H4 (cell line): ENCODE data around the gene ARHGEF4. TPM values are rescaled to one million over a fixed set of nuclear protein-coding genes. Genes with fewer than 3 reads are reported as not detected.

Experiments used
- DNase-seq: peaks from one replicate; pipeline ENCODE4 v3.0.0-alpha.2; 2015; ENCODE audit warnings: low spot score
- total RNA-seq: library from RNA; depleted of rRNA; stranded (reverse); fragments of >200 nt; shearing (Covaris generic); gene quantifications from 2 replicates; pipeline ENCODE4 v1.2.3, GENCODE V29; 2014; rRNA removed

Gene ARHGEF4
- total RNA-seq: 1.2 and 1.4 TPM in 2 replicates

- no peak for DNase-seq
Observed at GRCh38 chr2:130836501-130837174, at the start of gene ARHGEF4. ARHGEF4 (plus strand) TSS chr2:130836914; CDS start chr2:130836954, 40 bp downstream.

- DNase-seq: no peak
Observed at GRCh38 chr2:130787841-130788240, 48.9 kb upstream of the ARHGEF4 start.

GRCh38 chr2:130790312-130790711, 46.4 kb upstream of the ARHGEF4 start:
- DNase-seq: no peak

GRCh38 chr2:130790804-130791616, 45.7 kb upstream of the ARHGEF4 start:
- DNase-seq: no peak

GRCh38 chr2:130791617-130791939, 45.1 kb upstream of the ARHGEF4 start:
- no peak for DNase-seq

GRCh38 chr2:130795431-130795830, 41.3 kb upstream of the ARHGEF4 start:
- DNase-seq: no peak

GRCh38 chr2:130796290-130796689, 40.4 kb upstream of the ARHGEF4 start:
- DNase-seq: no peak

GRCh38 chr2:130797493-130798435, 39.0 kb upstream of the ARHGEF4 start:
- DNase-seq: peak; percentile 76

GRCh38 chr2:130798472-130799218, 38.1 kb upstream of the ARHGEF4 start:
- no peak for DNase-seq

- DNase-seq: no peak
Observed at GRCh38 chr2:130799295-130799694, 37.4 kb upstream of the ARHGEF4 start.

GRCh38 chr2:130805613-130806012, 31.1 kb upstream of the ARHGEF4 start:
- no peak for DNase-seq

- no peak for DNase-seq
Observed at GRCh38 chr2:130806370-130806769, 30.3 kb upstream of the ARHGEF4 start.

GRCh38 chr2:130807659-130808385, 28.9 kb upstream of the ARHGEF4 start:
- DNase-seq: no peak

- DNase-seq: peak; percentile 53
Observed at GRCh38 chr2:130808482-130809268, 28.0 kb upstream of the ARHGEF4 start.

GRCh38 chr2:130810490-130810889, 26.2 kb upstream of the ARHGEF4 start:
- DNase-seq: no peak

- no peak for DNase-seq
Observed at GRCh38 chr2:130813722-130814121, 23.0 kb upstream of the ARHGEF4 start.

- no peak for DNase-seq
Observed at GRCh38 chr2:130814931-130815680, 21.6 kb upstream of the ARHGEF4 start.

- no peak for DNase-seq
Observed at GRCh38 chr2:130818809-130819208, 17.9 kb upstream of the ARHGEF4 start.

- DNase-seq: no peak
Observed at GRCh38 chr2:130819226-130819607, 17.5 kb upstream of the ARHGEF4 start.
